Inferior parietal cortex (tissue), 1 donor: ENCODE results near the gene FURIN.
"Not testable (repeated sequence)": the region's sequence is repeated elsewhere in the genome, so short reads cannot be mapped to it uniquely, and the experiment has no call there.

ENCODE experiments used
- DNase-seq: peaks from one replicate; pipeline ENCODE4 v3.0.0-alpha.2; 2016; ENCODE audit errors: extremely low spot score

Gene FURIN

DNA sequence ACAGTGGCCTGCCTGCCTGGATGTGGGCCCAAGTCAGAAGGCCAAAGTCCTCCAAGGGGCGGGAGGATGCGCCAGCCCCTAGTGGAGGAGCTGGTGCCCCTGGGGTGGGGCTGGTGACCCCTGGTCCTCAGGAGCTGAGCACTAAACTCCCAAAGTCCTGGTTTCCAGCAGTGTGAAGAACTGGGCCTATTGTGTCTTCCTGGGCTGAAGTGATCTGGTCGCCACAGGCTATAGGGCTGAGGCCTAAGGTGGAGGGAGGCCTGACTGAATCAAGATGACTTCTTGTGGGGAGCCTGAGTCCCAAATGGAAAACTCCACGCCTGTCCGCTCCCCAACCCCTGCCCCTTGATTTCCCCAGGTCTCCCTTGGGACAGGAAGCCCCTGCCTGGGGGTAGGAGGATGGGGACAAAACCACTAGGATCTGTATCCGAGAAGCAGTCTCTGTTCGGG is 15.2 kb downstream of the FURIN start:
- DNase-seq, result no peak

DNA sequence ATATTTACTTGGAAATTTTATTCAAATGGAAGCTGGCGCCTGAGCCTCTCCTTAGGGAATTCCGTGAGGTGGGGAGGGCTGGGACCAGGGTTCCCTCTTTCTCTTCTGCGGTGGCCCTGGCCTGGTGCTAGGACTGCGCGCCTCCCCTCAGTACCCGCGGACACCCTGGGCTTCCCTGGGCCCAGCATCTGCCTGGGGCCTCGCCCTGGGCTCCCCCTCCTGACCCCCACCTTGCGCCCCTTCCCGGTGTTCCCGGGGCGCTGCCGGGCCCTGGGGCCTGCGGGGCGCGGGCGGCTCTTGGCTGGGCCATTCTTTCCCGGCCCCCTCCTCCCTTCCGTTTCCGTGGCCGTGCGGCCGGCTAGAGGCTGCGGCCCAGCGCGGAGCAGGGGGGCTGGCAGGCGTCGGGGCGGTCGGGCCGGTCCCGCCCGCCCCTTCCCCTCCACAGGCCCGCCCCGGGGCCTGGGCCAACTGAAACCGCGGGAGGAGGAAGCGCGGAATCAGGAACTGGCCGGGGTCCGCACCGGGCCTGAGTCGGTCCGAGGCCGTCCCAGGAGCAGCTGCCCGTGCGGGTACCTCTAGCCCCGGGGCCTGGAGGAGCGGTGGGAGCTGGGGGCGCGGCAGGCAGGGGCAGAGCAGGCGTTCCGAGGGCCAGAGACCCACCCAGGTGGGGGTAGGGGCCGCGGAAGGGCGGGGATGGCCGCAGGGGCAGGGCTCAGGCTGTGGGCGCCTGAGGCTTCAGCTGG is 15.8 kb downstream of the FURIN start, which contains the start of gene FES:
Gene FES, plus strand, starts transcription at position 529 of the 743 bp plus-strand sequence. CDS start 542 bp downstream, outside the sequence.
- no peak for DNase-seq

DNA sequence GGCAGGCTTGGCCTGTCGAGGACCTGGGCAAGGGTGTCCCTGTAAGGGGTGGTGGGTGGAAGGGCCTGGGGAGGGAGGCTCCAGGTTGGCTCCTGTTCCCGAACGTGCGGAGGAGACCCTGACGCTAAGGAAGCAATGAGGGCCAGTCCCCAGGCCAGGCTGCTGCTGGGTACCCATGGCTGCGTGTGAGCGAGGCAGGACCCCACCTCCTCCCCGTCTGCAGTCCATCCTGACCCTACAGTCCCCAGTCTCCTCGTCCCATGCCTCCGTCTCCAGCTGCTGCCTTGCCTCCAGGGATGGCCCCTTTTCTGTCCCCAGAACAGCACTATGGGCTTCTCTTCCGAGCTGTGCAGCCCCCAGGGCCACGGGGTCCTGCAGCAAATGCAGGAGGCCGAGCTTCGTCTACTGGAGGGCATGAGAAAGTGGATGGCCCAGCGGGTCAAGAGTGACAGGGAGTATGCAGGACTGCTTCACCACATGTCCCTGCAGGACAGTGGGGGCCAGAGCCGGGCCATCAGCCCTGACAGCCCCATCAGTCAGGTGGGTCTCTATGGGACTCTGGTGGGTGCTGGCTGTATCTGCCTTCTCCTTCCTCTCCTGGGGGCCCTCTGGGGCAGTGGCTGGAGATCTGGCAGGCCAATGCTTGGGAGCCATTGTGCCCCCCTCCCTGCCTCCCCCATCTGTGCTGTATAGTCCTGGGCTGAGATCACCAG is 16.5 kb downstream of the FURIN start:
- no peak for DNase-seq

DNA sequence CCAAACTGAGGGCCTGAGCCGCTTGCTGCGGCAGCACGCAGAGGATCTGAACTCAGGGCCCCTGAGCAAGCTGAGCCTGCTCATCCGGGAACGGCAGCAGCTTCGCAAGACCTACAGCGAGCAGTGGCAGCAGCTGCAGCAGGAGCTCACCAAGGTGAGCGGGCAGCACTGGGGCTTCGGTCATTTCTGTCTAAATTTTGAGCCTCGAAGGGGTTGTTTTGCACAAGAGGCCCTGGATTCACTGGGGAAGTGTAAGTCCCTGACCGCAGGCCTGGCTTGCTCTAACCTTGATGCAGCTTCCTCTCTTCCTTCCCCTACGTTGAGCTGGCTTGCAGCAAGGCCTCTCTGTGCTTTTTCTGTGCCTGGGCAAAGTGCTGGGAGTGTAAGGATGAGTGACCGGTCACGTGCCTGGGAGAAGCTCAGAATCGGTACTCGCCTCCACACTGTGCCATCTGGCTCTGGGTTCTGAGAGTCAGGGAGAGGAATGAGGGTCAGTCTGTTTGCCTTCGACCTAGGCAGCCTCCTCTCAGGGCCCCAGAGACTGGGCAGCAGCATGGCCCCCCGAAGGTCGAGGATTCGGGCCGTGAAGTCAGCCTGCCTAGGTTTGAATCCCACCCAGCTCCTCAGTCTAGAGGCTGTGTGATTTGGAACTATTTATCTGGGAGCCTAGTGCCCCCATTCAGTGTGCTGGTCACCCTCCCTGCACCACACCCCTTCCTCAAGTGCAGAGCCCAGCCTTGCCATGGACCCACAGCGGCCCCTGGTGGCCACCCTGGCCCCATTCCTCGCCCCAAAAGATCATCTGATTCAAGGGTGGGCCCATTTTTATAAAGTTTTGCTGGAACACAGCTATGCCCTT is 17.3 kb downstream of the FURIN start:
- DNase-seq, result peak; percentile 78

DNA sequence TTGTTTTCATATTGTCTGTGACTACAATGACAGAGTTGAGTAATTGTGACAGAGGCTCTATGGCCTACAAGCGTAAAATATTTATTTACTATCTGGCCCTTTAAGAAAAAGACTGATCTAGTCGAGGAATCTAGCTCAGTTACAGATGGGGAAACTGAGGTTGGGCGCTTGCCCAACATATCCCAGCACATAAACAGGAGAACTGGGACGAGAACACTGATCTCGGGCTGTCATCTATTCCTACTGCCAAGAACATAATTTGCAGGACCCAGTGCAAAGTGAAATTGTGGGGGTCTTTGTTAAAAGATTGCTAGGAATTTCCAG is 17.9 kb downstream of the FURIN start:
- no peak for DNase-seq

DNA sequence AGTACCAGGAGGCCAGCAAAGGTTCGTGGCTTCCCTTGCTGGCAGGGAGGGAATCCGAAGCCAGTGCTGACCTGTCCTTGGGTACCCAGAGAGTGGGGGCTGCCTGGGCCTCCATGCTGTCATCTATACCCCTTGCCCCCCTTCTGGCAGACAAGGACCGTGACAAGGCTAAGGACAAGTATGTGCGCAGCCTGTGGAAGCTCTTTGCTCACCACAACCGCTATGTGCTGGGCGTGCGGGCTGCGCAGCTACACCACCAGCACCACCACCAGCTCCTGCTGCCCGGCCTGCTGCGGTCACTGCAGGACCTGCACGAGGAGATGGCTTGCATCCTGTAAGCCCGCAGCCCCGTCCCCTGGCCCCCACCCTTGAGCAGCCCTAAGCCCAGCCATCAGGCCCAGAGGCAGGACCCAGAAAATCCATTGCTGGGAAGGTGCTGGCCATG is 18.7 kb downstream of the FURIN start:
- DNase-seq, result no peak

DNA sequence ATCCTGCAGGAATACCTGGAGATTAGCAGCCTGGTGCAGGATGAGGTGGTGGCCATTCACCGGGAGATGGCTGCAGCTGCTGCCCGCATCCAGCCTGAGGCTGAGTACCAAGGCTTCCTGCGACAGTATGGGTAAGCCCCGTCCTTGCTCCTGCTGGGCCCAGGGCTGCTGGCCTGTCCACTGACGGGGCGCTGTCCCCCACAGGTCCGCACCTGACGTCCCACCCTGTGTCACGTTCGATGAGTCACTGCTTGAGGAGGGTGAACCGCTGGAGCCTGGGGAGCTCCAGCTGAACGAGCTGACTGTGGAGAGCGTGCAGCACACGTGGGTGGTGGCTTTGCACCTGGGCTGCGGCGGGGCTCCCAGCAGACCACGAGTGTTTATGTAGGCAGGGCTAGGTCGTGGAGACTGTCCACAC is 20.9 kb downstream of the FURIN start:
- no peak for DNase-seq

DNA sequence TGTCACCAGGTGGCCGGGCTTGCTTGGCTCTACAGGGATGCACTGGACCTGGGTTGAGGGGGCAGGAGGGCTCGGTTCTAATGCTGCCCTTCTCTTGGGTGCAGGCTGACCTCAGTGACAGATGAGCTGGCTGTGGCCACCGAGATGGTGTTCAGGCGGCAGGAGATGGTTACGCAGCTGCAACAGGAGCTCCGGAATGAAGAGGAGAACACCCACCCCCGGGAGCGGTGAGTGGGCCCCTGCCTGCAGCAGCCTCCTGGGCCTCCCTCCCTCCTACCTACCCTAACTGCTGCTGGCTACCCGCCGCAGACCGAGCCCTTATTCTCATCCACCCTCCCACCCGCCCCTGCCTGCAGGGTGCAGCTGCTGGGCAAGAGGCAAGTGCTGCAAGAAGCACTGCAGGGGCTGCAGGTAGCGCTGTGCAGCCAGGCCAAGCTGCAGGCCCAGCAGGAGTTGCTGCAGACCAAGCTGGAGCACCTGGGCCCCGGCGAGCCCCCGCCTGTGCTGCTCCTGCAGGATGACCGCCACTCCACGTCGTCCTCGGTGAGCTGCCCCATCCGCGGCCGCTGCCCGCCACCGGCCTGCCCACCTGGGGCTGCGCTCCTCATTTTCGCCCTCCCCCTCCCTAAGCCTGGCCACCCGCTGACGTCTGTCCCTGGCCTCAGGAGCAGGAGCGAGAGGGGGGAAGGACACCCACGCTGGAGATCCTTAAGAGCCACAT is 21.5 kb downstream of the FURIN start:
- no peak for DNase-seq

DNA sequence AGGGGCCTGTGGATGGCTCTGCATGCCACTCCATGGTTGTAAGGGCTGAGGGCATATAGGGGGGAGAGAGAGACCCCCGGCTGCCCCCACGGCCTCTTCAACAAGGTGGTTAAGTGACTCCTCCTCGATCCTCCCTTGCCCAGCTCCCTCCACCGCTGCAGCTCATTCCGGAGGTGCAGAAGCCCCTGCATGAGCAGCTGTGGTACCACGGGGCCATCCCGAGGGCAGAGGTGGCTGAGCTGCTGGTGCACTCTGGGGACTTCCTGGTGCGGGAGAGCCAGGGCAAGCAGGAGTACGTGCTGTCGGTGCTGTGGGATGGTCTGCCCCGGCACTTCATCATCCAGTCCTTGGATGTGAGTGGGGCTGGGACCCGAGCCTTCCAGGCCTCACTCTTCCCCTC is 22.5 kb downstream of the FURIN start:
- DNase-seq, result no peak

DNA sequence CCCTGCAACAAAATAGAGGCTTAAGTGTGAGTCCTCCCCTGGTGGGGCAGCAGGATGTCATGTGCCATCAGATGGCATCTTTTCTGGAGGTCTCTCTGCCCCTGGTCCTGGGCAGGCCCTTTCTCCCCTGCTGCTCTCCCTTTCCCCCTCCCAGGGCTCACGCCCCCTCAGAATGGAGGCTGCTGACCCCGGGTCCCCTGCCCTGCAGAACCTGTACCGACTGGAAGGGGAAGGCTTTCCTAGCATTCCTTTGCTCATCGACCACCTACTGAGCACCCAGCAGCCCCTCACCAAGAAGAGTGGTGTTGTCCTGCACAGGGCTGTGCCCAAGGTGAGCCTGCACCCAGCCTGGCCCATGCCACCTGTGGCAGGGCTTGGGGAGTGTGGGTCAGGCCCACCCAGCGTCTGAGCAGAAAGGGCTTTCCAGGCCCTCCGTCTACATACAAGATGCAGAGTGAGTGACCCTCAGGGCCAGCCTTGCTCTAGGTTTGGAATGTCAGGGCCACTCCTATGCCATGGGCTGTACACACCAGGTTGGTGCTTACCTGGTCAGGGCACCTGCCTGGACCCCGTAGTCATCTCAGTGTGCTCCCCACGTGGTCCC is 23.1 kb downstream of the FURIN start:
- DNase-seq, result no peak

DNA sequence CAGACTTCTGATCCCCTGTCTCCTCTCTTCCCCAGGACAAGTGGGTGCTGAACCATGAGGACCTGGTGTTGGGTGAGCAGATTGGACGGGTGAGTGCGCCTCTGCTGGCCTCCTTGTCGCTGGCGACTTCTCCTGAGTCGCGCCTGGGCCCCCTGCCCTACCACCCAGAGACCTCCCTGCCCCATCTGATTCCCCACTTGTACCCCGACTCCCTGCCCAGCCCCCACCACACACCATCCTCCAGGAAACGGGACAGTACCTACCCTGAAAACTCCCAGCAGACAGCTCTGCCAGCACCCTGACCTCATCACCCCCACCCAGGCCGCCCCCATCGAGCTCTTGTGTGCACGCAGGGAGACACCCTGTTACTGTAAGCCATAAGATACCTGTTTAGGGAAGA is 23.6 kb downstream of the FURIN start:
- no peak for DNase-seq

DNA sequence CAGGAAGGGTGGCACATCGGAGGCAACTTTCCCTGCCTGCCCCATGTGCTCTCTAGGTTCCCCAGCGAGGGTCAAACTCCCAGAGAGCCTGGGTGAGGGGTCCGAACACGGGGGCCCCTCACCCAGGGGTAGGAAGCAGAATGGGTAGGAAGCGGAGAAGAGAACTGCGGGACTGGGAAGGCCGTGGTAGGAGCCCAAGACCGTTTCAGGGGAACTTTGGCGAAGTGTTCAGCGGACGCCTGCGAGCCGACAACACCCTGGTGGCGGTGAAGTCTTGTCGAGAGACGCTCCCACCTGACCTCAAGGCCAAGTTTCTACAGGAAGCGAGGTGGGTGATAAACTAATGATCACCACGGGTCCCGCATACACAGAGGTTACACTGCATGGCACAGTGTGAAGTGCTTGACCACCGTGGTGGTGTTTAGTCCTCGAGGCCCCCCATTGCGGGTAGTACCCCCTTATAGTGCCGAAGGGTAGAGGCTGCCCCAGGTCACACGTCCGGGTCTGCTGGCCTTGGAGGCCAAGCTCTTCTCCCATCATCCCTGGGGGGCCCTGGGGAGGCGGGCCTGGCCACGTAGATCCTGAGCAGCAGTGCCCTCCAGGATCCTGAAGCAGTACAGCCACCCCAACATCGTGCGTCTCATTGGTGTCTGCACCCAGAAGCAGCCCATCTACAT is 24.2 kb downstream of the FURIN start:
- DNase-seq, result no peak

DNA sequence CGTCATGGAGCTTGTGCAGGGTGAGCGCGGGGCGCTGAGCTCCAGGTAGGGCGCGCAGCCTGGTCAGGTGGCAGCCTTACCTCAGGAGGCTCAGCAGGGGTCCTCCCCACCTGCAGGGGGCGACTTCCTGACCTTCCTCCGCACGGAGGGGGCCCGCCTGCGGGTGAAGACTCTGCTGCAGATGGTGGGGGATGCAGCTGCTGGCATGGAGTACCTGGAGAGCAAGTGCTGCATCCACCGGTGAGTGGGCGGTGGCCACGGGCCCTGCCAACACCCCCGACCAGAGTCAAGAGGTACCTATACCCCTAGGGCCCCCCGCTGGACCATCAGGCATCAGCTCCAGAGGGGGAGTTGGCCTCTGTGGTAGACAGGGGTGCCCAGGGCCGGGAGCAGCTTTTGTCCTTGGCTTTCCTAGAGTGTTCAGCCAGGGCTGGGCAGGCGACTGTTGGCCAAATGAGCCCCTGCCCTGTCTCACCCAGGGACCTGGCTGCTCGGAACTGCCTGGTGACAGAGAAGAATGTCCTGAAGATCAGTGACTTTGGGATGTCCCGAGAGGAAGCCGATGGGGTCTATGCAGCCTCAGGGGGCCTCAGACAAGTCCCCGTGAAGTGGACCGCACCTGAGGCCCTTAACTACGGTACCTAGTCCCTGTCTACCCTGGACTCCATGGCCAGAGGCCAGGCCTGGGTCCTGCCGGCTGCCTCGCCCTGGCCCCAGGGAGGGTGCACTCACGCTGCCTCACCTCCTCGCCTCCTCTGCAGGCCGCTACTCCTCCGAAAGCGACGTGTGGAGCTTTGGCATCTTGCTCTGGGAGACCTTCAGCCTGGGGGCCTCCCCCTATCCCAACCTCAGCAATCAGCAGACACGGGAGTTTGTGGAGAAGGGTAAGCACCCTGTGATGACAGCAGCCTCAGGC is 25.0 kb downstream of the FURIN start:
- no peak for DNase-seq

DNA sequence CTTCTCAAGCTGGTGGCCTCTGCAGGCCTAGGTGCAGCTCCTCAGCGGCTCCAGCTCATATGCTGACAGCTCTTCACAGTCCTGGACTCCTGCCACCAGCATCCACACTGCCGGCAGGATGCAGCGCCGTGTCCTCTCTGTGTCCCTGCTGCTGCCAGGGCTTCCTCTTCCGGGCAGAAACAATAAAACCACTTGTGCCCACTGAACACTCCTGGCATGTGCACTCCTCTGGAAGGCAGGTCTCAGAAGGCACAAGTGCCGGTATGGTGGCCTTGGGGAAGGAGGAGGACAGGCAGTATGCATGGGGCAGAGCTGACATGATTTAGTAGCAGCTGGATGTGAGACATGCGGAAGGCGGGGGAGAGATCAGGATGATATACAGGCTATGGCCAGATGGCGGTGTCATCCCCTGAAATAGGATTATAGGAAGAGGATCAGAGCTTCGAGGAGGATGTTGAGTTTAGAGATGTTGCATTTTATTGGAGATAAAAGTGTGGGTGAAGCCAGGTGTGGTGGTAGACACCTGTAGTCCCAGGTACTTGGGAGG is 27.3 kb downstream of the FURIN start:
- DNase-seq, result peak; percentile 72

DNA sequence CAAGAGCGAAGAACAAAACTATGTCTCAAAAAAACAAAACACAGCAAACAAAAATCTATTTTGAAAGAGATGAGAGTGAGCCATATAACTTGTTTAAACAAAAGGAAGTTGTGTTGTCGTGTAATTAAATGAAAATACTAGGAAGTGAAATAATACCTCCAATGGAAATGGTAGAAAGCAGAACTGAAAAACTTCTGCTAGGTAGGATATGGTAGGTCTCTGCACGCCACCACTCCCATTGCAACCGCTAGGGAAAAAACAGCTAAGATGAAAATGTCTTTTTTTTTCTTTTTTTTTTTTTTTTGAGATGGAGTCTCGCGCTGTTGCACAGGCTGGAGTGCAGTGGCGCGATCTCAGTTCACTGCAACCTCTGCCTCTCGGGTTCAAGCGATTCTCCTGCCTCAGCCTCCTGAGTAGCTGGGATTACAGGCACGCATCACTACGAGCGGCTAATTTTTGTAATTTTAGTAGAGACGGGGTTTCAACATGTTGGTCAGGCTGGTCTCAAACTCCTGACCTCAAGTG is 28.8 kb downstream of the FURIN start:
- not testable (repeated sequence) for DNase-seq

DNA sequence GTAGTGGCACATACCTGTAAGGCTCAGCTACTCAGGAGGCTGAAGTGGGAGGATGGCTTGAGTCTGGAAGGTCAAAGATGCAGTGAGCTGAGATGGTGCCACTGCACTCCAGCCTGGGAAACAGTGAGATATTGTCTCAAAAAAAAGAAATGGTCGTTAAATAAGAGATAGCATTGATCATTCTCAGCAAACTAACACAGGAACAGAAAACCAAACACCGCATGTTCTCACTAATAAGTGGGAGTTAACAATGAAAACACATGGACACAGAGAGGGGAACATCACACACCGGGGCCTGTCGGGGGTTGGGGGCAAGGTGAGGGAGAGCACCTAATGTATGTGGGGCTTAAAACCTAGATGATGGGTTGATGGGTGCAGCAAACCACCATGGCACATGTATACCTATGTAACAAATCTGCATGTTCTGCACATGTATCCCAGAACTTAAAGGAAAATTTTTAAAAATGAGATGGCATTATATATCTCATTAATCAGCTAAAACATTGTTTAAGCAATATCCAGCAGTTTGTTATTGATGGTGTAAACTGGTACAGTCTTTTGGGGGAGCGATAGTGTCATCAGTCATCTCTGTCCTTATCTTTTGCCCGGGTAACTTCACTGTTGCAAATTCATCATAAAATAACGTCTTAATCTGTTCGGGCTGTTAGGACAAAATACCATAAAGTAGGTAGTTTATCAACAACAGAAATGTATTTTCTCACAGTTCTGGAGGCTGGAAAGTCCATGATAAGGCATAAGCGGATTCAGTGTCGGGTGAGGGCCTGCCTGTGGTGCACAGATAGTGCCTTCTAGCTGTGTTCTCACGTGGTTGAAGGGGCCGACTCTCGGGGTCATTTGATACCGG is 33.0 kb downstream of the FURIN start:
- DNase-seq, result peak; percentile 68

DNA sequence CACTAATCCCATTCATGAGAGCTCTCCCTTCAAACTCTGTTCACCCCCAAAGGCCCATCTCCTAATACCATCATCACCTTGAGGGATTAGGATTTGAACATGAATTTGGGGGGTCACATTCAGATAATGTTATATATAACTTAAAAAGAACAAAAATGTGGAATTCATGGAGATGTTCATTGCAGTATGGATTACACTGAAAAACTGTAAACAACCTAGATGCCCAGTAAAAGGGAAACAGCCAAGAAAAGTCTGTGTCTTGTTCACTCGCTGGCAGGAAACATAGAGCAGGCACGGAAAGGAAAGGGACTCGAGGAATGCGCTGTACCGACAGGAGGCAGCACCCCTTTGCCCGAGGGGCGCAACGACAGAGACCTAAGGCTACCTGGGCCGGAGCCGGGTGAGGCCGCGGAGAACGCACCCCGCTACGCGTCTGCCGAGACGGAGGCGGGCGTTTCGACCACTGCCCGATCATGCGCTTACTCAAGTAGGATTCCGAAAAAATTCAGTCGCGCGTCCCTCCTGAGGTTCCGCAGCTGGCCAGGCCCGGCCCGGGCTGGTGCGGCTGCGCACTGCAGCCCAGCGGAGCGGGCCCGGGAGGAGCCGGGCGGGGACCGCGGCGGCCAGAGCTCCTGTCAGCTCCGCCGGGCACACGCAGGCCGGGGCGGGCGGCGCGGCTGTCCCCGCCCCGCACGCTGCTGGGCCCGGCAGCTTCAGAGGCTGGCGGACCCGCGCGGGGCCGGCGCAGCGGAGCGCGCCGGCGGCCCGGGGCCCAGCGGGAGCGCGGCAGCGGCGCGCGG is 33.9 kb downstream of the FURIN start:
- peak; percentile 78 for DNase-seq
